ENCODE results near the gene ANKMY1.

ANKMY1 gene

GRCh38 chr2:240449764-240450531, 107.8 kb downstream of the ANKMY1 start:
- no peak for DNase-seq (ENCODE audit: low read depth in 3 of 3)

GRCh38 chr2:240448387-240449274, 109.2 kb downstream of the ANKMY1 start:
- no peak for DNase-seq (ENCODE audit: low read depth in 3 of 3)

- no peak for DNase-seq (ENCODE audit: low read depth in 3 of 3)
These were observed 109.9 kb downstream of the ANKMY1 start for GRCh38 chr2:240447934-240448333.

- DNase-seq (ENCODE audit: low read depth in 3 of 3): no peak
These were observed 110.5 kb downstream of the ANKMY1 start for GRCh38 chr2:240447331-240447730.

GRCh38 chr2:240446664-240447175, 111.1 kb downstream of the ANKMY1 start:
- DNase-seq (ENCODE audit: low read depth in 3 of 3): no peak

- DNase-seq (ENCODE audit: low read depth in 3 of 3): no peak
These were observed 111.7 kb downstream of the ANKMY1 start for GRCh38 chr2:240445961-240446663.

GRCh38 chr2:240444464-240444863, 113.3 kb downstream of the ANKMY1 start:
- DNase-seq (ENCODE audit: low read depth in 3 of 3): no peak

- no peak for DNase-seq (ENCODE audit: low read depth in 3 of 3)
These were observed 113.9 kb downstream of the ANKMY1 start for GRCh38 chr2:240443891-240444301.

GRCh38 chr2:240442891-240443715, 114.7 kb downstream of the ANKMY1 start:
- no peak for DNase-seq (ENCODE audit: low read depth in 3 of 3)

- no peak for DNase-seq (ENCODE audit: low read depth in 3 of 3)
These were observed 115.8 kb downstream of the ANKMY1 start for GRCh38 chr2:240441993-240442411.

GRCh38 chr2:240441326-240441992, 116.3 kb downstream of the ANKMY1 start:
- DNase-seq (ENCODE audit: low read depth in 3 of 3): no peak

- DNase-seq (ENCODE audit: low read depth in 3 of 3): no peak
These were observed 117.0 kb downstream of the ANKMY1 start for GRCh38 chr2:240440704-240441320.

GRCh38 chr2:240440251-240440650, 117.5 kb downstream of the ANKMY1 start:
- DNase-seq (ENCODE audit: low read depth in 3 of 3): no peak

- DNase-seq (ENCODE audit: low read depth in 3 of 3): no peak
These were observed 118.1 kb downstream of the ANKMY1 start for GRCh38 chr2:240439698-240440151.

GRCh38 chr2:240438810-240439697, 118.7 kb downstream of the ANKMY1 start:
- DNase-seq (ENCODE audit: low read depth in 3 of 3): no peak

- peak; percentile 36 to 50 (median 41) for DNase-seq (ENCODE audit: low read depth in 3 of 3)
These were observed 119.7 kb downstream of the ANKMY1 start for GRCh38 chr2:240437861-240438809.

- DNase-seq (ENCODE audit: low read depth in 3 of 3): no peak
These were observed 120.3 kb downstream of the ANKMY1 start for GRCh38 chr2:240437551-240437860.

Data from stimulated activated CD4-positive, alpha-beta T cell treated with anti-CD3 and anti-CD28 coated beads, TNF-alpha, amount 100 ng/mL, for 4 hours (primary cell).